CD4-positive, alpha-beta T cell treated with Interleukin-6 at 100 ng/mL for 8 hours (primary cell): ENCODE results near the gene AANAT.
"Not testable (repeated sequence)": the region's sequence is repeated elsewhere in the genome, so short reads cannot be mapped to it uniquely, and the experiment has no call there.

Source experiments
- DNase-seq: peaks from one replicate; pipeline ENCODE4 v3.0.0-alpha.2; 2020; ENCODE audit warnings: mixed read lengths, low spot score

Gene AANAT

DNA sequence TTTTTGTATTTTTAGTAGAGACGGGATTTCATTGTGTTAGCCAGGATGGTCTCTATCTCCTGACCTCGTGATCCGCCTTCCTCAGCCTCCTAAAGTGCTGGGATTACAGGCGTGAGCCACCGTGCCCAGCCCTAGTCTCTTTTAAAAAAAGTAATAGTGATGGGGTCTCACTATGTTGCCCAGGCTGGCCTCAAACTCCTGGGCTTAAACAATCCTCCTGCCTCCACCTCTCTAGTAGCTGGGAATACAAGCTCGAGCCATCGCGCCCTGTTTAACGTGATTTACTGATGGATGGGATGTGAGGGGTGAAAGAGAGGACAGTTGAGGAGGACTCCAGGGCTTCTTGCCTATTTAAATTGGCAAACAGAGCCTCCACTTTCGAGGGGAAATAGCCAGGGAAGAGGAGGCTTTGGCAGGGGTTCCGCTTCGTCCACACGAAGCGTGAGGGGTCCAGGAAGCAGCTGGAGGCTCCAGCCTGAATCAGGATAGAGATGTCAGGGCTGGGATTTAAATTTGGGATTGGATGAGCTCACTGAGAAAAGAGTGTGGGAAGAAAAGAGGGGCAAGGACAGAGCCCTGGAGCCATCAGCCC, 41.2 kb downstream of the AANAT start:
- DNase-seq: not testable (repeated sequence)

DNA sequence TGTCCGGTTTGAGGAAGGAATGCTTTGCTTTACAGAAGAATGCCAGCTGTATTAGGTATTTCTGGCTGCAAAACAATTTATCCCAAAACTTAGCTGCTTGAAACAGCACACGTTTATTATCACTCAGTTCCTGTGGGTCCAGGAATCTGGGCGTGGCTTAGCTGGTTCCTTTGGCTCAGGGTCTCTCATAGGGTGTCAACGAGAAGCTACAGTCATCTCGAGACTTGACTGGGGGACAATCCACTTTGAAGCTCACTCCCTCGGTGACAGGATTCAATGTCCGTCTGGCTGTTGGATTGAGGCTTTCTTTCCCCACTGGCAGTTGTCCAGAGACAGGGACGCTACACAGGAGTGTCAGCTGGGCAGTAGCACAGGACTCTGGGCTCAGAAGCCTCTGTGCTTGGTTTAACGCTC, 43.4 kb downstream of the AANAT start:
- DNase-seq: peak; percentile 0

DNA sequence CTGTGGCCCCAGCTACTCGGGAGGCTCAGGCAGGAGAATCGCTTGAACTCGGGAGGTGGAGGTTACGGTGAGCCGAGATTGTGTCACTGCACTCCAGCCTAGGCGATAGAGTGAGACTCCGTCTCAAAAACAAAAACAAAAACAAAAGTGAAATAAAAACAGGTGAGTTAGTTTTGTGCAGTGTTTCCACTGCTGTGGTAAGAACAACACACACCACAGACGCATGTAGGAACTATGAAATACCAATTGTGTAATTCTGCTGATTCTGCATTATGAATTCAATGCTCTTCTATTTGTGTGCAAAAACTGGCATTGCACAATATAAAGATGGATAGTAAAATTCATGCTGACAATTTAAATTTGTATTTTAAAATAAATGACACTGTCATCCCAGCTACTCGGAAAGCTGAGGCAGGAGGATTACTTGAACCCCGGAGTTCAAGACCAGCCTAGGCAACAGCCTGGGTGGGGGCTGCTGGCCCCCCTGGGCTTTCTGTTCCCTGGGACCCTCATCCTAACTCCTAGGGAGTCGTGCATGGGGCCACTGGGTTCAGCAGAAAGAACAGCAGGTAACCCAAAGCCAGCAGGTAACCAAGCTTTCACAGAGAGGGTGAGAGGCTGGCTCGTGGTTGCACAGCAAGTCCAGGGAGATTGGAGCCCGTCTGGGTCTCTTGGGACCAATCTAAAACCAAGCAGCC, 44.4 kb downstream of the AANAT start:
- no peak for DNase-seq

DNA sequence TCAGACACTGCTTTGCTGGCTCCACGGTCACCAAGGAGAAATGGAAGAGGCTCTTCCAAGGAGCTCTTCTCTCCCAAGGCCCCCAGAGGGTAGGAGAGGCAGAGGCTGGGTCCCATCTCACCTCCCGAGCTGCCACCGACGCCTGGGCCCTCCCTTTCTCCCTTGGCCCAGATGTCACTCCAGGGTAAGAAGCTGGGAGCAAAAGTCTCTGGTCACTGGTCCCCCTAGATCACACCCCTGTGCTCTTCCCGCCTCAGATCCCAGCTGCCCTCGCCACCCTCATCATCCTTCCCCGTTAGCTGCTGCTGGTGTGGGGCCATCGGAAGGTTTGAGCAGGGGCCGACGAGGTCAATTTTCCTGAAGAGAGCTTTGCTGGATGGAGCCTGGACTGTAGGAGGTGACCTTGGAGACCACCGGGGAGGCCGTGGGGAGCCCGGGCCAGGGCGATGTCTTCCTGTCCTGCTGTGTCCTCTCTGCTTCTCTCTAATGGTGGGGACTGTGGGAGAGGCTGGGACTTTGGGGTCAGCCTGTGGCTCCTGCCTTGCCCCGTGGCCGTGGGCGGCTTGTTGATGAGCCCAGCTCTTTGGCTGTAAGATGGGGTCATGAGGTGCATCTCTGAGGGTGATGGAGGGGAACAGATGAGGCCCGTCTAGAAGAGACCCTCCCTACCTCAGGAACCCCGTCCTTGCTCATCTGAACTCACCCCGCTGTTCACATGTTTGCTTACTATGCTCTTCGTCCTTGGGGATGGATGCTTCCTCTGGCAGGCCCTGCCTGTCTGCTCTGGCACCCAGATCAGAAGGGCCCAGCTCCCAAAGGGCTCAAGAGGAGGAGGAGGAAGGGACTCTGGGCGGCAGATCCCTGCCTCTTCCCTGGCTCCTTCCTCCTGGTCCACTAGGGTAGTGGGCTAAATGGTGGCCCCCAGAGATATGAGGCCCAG, 45.2 kb downstream of the AANAT start:
- no peak for DNase-seq

DNA sequence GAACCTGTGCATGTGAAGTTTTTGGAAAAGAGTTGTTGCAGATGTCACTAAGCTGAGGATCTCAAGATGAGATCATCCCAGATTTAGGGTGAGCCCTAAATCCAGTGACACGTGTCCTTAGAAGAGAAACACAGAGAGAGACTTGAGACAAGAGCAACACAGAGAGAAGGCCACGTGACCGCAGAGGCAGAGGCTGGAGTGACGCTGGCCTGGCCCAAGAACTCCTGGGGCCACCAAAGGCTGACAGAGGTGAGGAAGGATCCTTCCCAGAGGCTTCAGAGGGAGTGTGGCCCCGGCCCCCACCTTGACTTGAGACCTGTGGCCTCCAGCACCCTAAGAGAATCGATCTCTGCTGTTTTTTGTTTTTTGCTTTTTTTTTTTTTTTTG, 45.9 kb downstream of the AANAT start:
- no peak for DNase-seq

DNA sequence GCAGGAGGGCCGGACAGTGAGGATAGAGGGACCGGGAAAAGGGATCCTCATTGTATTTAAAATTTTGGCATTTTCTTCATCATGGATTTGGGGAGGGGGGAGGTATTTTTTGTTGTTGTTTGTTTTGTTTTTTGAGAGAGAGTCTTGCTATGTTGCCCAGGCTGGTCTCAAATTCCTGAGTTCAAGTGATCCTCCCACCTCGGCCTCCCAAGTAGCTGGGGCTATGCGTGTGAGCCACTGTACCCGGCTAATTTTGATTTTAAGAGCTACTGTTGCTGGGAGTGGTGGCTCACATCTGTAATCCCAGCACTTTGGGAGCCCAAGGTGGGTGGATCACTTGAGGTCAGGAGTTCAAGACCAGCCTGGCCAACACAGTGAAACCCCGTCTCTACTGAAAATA, 47.0 kb downstream of the AANAT start:
- DNase-seq: not testable (repeated sequence)

DNA sequence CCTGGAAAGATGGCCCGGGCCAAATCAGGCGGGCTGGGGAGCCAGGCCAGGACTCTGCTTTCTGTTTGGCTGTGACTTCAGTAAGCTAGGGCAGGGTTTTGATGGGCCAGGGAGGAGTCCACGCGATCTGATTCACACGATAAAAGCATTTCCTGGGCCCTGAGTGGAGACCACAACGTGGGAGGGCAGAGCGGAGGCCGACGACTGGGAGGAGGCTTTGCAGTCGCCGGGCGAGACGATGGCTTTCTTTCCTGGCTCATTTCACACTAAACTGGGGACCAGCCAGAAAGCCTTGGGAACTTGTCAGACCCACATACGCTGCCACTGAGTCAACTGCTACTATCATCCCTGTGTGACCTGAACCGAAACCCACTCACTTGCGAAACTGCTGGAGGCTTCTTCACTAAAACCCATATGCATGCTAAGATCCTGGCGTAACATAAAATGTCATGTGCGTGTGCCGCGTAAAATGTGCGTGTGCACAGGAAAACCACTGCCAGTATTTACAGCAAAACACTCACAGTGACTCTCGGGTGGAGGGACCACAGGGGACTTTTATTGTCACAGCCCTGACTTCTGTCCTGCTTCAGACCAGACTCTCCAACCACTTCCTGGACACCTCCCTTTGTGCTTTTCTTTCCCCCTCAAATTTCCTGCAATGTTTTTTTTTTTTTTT, 48.0 kb downstream of the AANAT start:
- peak; percentile 89 for DNase-seq

DNA sequence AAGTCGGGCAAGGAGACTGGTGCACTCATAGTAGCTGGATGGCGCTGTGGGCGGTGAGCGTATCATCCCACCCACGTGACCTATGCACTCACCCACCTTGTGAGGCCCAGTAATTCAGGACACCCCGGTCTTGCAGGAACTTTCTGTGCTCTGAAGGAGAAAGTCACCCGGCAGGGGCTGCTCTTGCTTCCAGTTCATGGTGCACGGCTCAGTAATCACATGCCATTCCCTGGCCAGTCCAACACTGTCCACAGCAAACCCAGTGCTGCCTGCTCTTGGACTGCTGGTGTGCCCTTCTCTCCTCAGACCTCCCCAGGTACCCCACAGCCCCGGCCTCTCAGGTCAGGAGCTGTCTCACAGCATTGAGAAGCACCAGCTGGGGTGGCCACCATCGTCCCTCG, 50.2 kb downstream of the AANAT start:
- DNase-seq: no peak

DNA sequence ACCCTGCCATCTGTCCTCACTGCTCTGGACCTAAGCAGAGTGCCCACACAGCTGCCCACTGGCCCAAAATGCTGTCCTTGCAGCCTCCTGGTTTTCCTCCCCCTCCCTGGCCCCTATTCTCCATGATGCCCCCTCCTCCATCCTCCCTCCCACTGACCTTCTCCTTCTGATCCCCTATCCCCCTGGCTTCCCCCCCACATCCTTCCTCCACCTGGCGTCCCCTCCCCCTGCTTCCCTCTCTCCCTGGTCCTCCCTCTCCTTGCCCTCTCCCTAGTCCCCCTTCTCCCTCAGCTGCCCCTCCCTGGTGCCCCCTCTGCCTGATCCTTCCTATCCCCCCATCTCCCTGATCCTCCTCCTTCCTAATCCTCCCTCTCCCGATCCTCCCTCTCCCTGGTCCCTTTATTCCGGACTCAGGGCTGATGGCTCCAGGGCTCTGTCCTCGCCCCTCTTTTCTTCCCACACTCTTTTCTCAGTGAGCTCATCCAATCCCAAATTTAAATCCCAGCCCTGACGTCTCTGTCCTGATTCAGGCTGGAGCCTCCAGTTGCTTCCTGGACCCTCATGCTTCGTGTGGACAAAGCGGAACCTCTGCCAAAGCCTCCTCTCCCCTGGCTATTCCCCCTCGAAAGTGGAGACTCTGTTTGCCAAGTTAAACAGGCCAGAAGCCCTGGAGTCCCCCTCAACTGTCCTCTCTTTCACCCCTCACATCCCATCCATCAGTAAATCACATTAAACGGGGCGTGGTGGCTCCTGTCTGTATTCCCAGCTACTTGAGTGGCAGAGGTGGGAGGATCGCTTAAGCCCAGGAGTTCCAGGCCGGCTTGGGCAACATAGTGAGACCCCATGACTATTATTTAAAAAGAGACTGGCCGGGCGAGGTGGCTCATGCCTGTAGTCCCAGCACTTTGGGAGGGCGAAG, 51.9 kb downstream of the AANAT start:
- no peak for DNase-seq
